ENCODE results near the gene CLCA4.
"Not testable (repeated sequence)": the region's sequence is repeated elsewhere in the genome, so short reads cannot be mapped to it uniquely, and the experiment has no call there.

The CLCA4 gene

GRCh38 chr1:86537928-86538695 lies 8.8 kb upstream of the CLCA4 start:
- DNase-seq, result no peak

GRCh38 chr1:86538775-86539174 lies 8.1 kb upstream of the CLCA4 start:
- no peak for DNase-seq

- no peak for DNase-seq
These were observed 5.0 kb upstream of the CLCA4 start for GRCh38 chr1:86541859-86542258.

- no peak for DNase-seq
These were observed 4.2 kb upstream of the CLCA4 start for GRCh38 chr1:86542631-86543030.

- no peak for DNase-seq
These were observed 2.0 kb downstream of the CLCA4 start for GRCh38 chr1:86548839-86549238.

GRCh38 chr1:86551305-86551704 lies 4.4 kb downstream of the CLCA4 start:
- DNase-seq, result no peak

- no peak for DNase-seq
These were observed 5.5 kb downstream of the CLCA4 start for GRCh38 chr1:86552376-86552775.

- no peak for DNase-seq
These were observed 10.9 kb downstream of the CLCA4 start for GRCh38 chr1:86557739-86558138.

GRCh38 chr1:86563849-86564248 lies 17.0 kb downstream of the CLCA4 start:
- no peak for DNase-seq

GRCh38 chr1:86567341-86567740 lies 20.5 kb downstream of the CLCA4 start:
- DNase-seq, result no peak

GRCh38 chr1:86567878-86568277 lies 21.0 kb downstream of the CLCA4 start:
- no peak for DNase-seq

- no peak for DNase-seq
These were observed 27.0 kb downstream of the CLCA4 start for GRCh38 chr1:86573763-86574484.

- no peak for DNase-seq
These were observed 34.4 kb downstream of the CLCA4 start for GRCh38 chr1:86581231-86581630.

- no peak for DNase-seq
These were observed 35.3 kb downstream of the CLCA4 start for GRCh38 chr1:86582161-86582560.

- DNase-seq, result no peak
These were observed 36.2 kb downstream of the CLCA4 start for GRCh38 chr1:86583032-86583431.

- no peak for DNase-seq
These were observed 36.7 kb downstream of the CLCA4 start for GRCh38 chr1:86583593-86583992.

- DNase-seq, result no peak
These were observed 47.4 kb downstream of the CLCA4 start for GRCh38 chr1:86594284-86594770.

GRCh38 chr1:86596224-86596623 lies 49.3 kb downstream of the CLCA4 start:
- no peak for DNase-seq

GRCh38 chr1:86596741-86597290 lies 49.9 kb downstream of the CLCA4 start:
- no peak for DNase-seq

GRCh38 chr1:86606080-86606479 lies 59.2 kb downstream of the CLCA4 start:
- not testable (repeated sequence) for DNase-seq

GRCh38 chr1:86616433-86616832 lies 69.6 kb downstream of the CLCA4 start:
- DNase-seq, result no peak

- no peak for DNase-seq
These were observed 70.0 kb downstream of the CLCA4 start for GRCh38 chr1:86616871-86617270.

- DNase-seq, result no peak
These were observed 71.5 kb downstream of the CLCA4 start for GRCh38 chr1:86618358-86618757.

- DNase-seq, result no peak
These were observed 72.4 kb downstream of the CLCA4 start for GRCh38 chr1:86619313-86619712.

All from activated CD4-positive, CD25-positive, alpha-beta regulatory T cell treated with anti-CD3 and anti-CD28 coated beads, Interleukin-2, amount 50 U/mL, for 72 hours (primary cell).